ENCODE measurements around the gene CPA5. TPM values are rescaled to one million over a fixed set of nuclear protein-coding genes. Genes with fewer than 3 reads are reported as not detected.

The CPA5 gene
- total and polyA plus RNA-seq, 10 of the 15 experiments (the other 5 are each of a cell fraction or from before 2014, with no cell fraction given): 0.06 to 0.52 (median 0.29) TPM; not detected in 2

DNA sequence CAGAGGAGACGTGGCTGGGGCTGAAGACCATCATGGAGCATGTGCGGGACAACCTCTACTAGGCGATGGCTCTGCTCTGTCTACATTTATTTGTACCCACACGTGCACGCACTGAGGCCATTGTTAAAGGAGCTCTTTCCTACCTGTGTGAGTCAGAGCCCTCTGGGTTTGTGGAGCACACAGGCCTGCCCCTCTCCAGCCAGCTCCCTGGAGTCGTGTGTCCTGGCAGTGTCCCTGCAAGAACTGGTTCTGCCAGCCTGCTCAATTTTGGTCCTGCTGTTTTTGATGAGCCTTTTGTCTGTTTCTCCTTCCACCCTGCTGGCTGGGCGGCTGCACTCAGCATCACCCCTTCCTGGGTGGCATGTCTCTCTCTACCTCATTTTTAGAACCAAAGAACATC, 22.0 kb upstream of the CPA5 start:
- SMC1A ChIA-PET (ENCODE audit: uncharacterized antibody, unreplicated experiment): no interaction called here
- H4K20me1 ChIP-seq (ENCODE audit: control insufficient read depth, insufficient read depth): no peaks in the 10 kb centered on the region
- FAIRE-seq (no peak), ATAC-seq (no peak), DNase-seq (ENCODE audit: low read depth, low spot score) (no peak)
- intact Hi-C loops (cut with micrococcal nuclease; ENCODE audit: unreplicated experiment) (no loop called here), in situ Hi-C loops (cut with MboI) (no loop called here)
- RAD21 ChIA-PET (ENCODE audit: unreplicated experiment): no interaction called here
- H2AFZ ChIP-seq (ENCODE audit: control insufficient read depth, low read depth, low read length): no peak overlapping the region
- TF ChIP-seq CREM (IDR thresholded peaks at IDR 0.05; ENCODE audit: low read depth) (no peak), RFX5 (IDR thresholded peaks at IDR 0.05; ENCODE audit: low read depth, low read length) (no peak), KDM1A (IDR thresholded peaks at IDR 0.05; ENCODE audit: borderline replicate concordance) (no peak), HDAC6 (IDR thresholded peaks at IDR 0.05; ENCODE audit: unreplicated experiment) (no peak), MEF2A (IDR thresholded peaks at IDR 0.05; ENCODE audit: insufficient read depth, low read depth, low read length) (no peak), MTA3 (IDR thresholded peaks at IDR 0.05; ENCODE audit: borderline replicate concordance, low read length) (no peak), ETV6 (conservative IDR thresholded peaks at IDR 0.05 in 1 of 2, IDR thresholded peaks at IDR 0.05 in 1 of 2; ENCODE audit: borderline replicate concordance in 1 of 2, low read depth in 1 of 2) (no peak)
- TF ChIP-seq, protein P1, sequence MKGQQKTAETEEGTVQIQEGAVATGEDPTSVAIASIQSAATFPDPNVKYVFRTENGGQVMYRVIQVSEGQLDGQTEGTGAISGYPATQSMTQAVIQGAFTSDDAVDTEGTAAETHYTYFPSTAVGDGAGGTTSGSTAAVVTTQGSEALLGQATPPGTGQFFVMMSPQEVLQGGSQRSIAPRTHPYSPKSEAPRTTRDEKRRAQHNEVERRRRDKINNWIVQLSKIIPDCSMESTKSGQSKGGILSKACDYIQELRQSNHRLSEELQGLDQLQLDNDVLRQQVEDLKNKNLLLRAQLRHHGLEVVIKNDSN (IDR thresholded peaks at IDR 0.05; ENCODE audit: borderline replicate concordance, extremely low read length, insufficient read depth, low read depth, low read length): no peak
- TF ChIP-seq, protein P2, sequence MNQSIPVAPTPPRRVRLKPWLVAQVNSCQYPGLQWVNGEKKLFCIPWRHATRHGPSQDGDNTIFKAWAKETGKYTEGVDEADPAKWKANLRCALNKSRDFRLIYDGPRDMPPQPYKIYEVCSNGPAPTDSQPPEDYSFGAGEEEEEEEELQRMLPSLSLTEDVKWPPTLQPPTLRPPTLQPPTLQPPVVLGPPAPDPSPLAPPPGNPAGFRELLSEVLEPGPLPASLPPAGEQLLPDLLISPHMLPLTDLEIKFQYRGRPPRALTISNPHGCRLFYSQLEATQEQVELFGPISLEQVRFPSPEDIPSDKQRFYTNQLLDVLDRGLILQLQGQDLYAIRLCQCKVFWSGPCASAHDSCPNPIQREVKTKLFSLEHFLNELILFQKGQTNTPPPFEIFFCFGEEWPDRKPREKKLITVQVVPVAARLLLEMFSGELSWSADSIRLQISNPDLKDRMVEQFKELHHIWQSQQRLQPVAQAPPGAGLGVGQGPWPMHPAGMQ (IDR thresholded peaks at IDR 0.05; ENCODE audit: borderline replicate concordance): no peak
- CTCF ChIA-PET: interaction anchor here (1.9 kb wide), 1 partner anchor 7 kb away, joined by 4 read pairs; no protein-coding TSS in a partner anchor
- no peak overlapping the region for H3K9ac ChIP-seq (ENCODE audit: control insufficient read depth, insufficient read depth, low read length)
- no peaks in the 10 kb centered on the region for H3K79me2 ChIP-seq (ENCODE audit: control insufficient read depth, insufficient read depth, low read length)
- no peaks in the 10 kb centered on the region for H3K27me3 ChIP-seq (replicated peaks in 1 of 2; ENCODE audit: control insufficient read depth in 2 of 2, insufficient read depth in 2 of 2, low read length in 1 of 2)
- BruUV-seq (replicated peaks): no TSS peak
- no peak overlapping the region for H3K27ac ChIP-seq (ENCODE audit: control insufficient read depth, insufficient read depth)
- no peaks in the 10 kb centered on the region for H3K36me3 ChIP-seq (ENCODE audit: control insufficient read depth in 2 of 2, insufficient read depth in 2 of 2, low read length in 1 of 2)
- POLR2A ChIA-PET: no interaction called here
- WGBS (ENCODE audit: insufficient coverage, insufficient replicate concordance, low lambda C conversion rate, missing lambda C conversion rate): 74% methylated on average over 7 of the region's 7 CpGs
- H3K4me1 ChIP-seq (ENCODE audit: control insufficient read depth, insufficient read depth, low read length): no peaks in the 10 kb centered on the region
- no peak overlapping the region for H3K4me2 ChIP-seq (ENCODE audit: control insufficient read depth, insufficient read depth)
- no peak overlapping the region for H3K4me3 ChIP-seq
- H3K9me3 ChIP-seq (replicated peaks; ENCODE audit: control insufficient read depth, insufficient read depth, low read length): no peaks in the 10 kb centered on the region; the same call in 2 of the 3 replicates

Measured in GM12878 (cell line).